Spleen (tissue), 7 donors: ENCODE results near the gene NECTIN4.

Source experiments
- POLR2A ChIP-seq, 3 donors: fragments of 450-650 bp; IDR thresholded peaks; one replicate each; pipeline ENCODE4 v1.5.1; 2017; ENCODE audit warnings: antibody characterized with exemption in 3 of 3, mild to moderate bottlenecking in 1 of 3
- TF ChIP-seq, protein P1 (sequence below), 11 experiments: fragments of 200-600 bp in 7 of 11; fragments of 450-650 bp in 4 of 11; sonication (generic) in 4 of 11; IDR thresholded peaks in 8 of 11; conservative IDR thresholded peaks in 3 of 11; 1 replicate in 7 of 11; 2 replicates in 4 of 11; pipeline versions ENCODE4 v1.4.0 to v1.8.0; 2016 to 2021; ENCODE audit warnings: antibody characterized with exemption in 11 of 11, inconsistent platforms in 4 of 11, mild to moderate bottlenecking in 1 of 11
- donor health status: DM: no; HTN: no; CAD: no; lungs with moderate emphysema.
- donor health status: DM: no; HTN: no; CAD: no.
- donor health status: DM: no; HTN: no; CAD: no.

GRCh38 chr1:161131523-161132409 lies 42.4 kb upstream of the NECTIN4 start:
- TF ChIP-seq, protein P1, sequence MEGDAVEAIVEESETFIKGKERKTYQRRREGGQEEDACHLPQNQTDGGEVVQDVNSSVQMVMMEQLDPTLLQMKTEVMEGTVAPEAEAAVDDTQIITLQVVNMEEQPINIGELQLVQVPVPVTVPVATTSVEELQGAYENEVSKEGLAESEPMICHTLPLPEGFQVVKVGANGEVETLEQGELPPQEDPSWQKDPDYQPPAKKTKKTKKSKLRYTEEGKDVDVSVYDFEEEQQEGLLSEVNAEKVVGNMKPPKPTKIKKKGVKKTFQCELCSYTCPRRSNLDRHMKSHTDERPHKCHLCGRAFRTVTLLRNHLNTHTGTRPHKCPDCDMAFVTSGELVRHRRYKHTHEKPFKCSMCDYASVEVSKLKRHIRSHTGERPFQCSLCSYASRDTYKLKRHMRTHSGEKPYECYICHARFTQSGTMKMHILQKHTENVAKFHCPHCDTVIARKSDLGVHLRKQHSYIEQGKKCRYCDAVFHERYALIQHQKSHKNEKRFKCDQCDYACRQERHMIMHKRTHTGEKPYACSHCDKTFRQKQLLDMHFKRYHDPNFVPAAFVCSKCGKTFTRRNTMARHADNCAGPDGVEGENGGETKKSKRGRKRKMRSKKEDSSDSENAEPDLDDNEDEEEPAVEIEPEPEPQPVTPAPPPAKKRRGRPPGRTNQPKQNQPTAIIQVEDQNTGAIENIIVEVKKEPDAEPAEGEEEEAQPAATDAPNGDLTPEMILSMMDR (IDR thresholded peaks at IDR 0.05 in 8 of 11, conservative IDR thresholded peaks at IDR 0.05 in 3 of 11), result no peak
- no peak for TF ChIP-seq POLR2A (IDR thresholded peaks at IDR 0.05)
